HepG2 (cell line): ENCODE results near the gene TRPV2. TPM values are rescaled to one million over a fixed set of nuclear protein-coding genes. Genes with fewer than 3 reads are reported as not detected.

Experiments used
- CEBPB ChIP-seq: IDR thresholded peaks from 2 replicates; pipeline ENCODE4 v1.6.1; 2011; ENCODE audit warnings: low read depth, low read length, improper control_type of control experiment, borderline replicate concordance
- CHD2 ChIP-seq: IDR thresholded peaks from 2 replicates; pipeline ENCODE4 v1.6.1; 2011; ENCODE audit warnings: low read depth, low read length, improper control_type of control experiment
- RFX5 ChIP-seq: IDR thresholded peaks from 2 replicates; pipeline ENCODE4 v1.6.1; 2011; ENCODE audit warnings: low read depth, low read length, improper control_type of control experiment
- RORA ChIP-seq: sonication (generic); formaldehyde crosslinking; IDR thresholded peaks from 2 replicates; pipeline ENCODE4 v1.5.0; 2020; ENCODE audit warnings: mild to moderate bottlenecking, missing genetic modification reagents, moderate library complexity
- THYN1 ChIP-seq: sonication (generic); formaldehyde crosslinking; IDR thresholded peaks from 2 replicates; pipeline ENCODE4 v1.8.1; 2023; ENCODE audit warnings: low read depth, mild to moderate bottlenecking, moderate library complexity, missing genetic modification reagents, borderline replicate concordance
- TMF1 ChIP-seq: sonication (generic); formaldehyde crosslinking; IDR thresholded peaks from 2 replicates; pipeline ENCODE4 v1.8.1; 2022; ENCODE audit warnings: low read depth, missing genetic modification reagents
- ZNF776 ChIP-seq: sonication (generic); formaldehyde crosslinking; IDR thresholded peaks from 2 replicates; pipeline ENCODE4 v1.4.0; 2020; ENCODE audit warnings: mild to moderate bottlenecking, missing genetic modification reagents
- polyA plus RNA-seq, 8 experiments: library from polyadenylated mRNA; depleted of rRNA in 3 of 8; stranded (reverse) in 7 of 8; unstranded in 1 of 8; fragments of >200 nt; fragmentation: Illumina TruSeq in 4 of 8; extraction: Trizol in 4 of 8; gene quantifications; 2 replicates each; pipeline versions ENCODE4 v1.2.1 to v1.2.3, GENCODE V29; 2011 to 2016; ENCODE audit warnings: low read depth in 4 of 8, missing spikeins in 1 of 8, mixed read lengths in 1 of 8; ENCODE audit not compliant: insufficient read depth in 1 of 8
- total RNA-seq, 5 experiments: library from RNA; depleted of rRNA; stranded (reverse); fragments of >200 nt; fragmentation: Illumina TruSeq; extraction: Trizol; gene quantifications; 2 replicates each; pipeline ENCODE4 v1.2.3, GENCODE V29; 2016; ENCODE audit warnings: low read depth in 1 of 5
- TF ChIP-seq, protein P1 (sequence below): sonication (generic); formaldehyde crosslinking; conservative IDR thresholded peaks from 2 replicates; pipeline ENCODE4 v1.4.0; 2020; ENCODE audit warnings: mild to moderate bottlenecking, missing genetic modification reagents, moderate library complexity
- TF ChIP-seq, protein P2 (sequence below): sonication (generic); formaldehyde crosslinking; IDR thresholded peaks from 2 replicates; pipeline ENCODE4 v1.4.0; 2020; ENCODE audit warnings: missing genetic modification reagents
- TF ChIP-seq, protein P3 (sequence below): sonication (generic); formaldehyde crosslinking; IDR thresholded peaks from 2 replicates; pipeline ENCODE4 v1.5.1; 2020; ENCODE audit warnings: missing genetic modification reagents, mild to moderate bottlenecking, borderline replicate concordance
- TF ChIP-seq, protein P4 (sequence below): IDR thresholded peaks from 2 replicates; pipeline ENCODE4 v1.6.1; 2016

Gene TRPV2
- total and polyA plus RNA-seq, 2 of the 13 experiments (the other 11 are each of a cell fraction or from before 2014, with no cell fraction given): 13.6 to 21.3 TPM

DNA sequence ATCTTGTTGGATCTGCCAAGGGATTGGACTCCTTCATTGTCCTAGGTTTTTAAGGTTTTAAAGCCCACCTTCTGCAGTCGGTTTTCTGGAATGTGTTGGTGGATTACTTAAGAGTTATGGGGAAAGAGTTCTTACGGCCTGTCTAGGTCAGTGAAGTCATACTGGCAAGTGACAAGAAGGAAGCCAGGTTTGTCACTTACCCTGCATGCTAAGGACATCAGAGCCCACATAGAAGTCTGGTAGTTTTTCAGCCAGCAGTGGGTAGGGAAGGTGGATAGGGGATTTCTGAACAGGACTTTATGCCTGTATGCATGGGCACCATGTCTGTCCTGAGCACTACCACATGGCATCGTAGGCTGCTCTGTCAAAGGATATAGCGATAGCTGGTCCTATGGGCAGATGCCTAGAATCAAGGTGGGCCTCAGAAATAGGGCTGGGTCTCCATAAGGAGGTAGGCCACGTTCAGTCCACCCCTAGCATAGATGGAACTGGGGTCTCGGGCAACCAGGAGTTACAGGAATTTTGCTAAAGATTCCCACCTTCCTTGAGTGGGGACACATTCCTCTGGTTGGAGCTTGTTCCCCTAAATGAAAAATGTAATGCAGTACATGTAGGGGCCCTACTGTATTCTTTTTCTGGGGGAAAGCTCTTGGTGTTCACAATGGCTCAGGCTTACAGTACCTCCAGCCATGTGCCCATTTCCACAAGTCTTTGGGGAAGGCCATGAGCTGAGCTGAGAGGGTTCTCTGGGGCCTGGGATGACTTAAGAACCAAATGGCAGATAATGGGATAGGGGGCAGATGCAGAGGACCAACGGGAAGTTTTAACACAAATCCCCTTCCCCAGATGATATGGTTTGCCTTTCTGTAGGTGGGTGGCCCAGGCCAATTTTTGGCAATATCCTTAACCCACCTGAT lies 27.5 kb downstream of the TRPV2 start (continued):
- TF ChIP-seq, protein P1, sequence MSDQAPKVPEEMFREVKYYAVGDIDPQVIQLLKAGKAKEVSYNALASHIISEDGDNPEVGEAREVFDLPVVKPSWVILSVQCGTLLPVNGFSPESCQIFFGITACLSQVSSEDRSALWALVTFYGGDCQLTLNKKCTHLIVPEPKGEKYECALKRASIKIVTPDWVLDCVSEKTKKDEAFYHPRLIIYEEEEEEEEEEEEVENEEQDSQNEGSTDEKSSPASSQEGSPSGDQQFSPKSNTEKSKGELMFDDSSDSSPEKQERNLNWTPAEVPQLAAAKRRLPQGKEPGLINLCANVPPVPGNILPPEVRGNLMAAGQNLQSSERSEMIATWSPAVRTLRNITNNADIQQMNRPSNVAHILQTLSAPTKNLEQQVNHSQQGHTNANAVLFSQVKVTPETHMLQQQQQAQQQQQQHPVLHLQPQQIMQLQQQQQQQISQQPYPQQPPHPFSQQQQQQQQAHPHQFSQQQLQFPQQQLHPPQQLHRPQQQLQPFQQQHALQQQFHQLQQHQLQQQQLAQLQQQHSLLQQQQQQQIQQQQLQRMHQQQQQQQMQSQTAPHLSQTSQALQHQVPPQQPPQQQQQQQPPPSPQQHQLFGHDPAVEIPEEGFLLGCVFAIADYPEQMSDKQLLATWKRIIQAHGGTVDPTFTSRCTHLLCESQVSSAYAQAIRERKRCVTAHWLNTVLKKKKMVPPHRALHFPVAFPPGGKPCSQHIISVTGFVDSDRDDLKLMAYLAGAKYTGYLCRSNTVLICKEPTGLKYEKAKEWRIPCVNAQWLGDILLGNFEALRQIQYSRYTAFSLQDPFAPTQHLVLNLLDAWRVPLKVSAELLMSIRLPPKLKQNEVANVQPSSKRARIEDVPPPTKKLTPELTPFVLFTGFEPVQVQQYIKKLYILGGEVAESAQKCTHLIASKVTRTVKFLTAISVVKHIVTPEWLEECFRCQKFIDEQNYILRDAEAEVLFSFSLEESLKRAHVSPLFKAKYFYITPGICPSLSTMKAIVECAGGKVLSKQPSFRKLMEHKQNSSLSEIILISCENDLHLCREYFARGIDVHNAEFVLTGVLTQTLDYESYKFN (CRISPR knock-in tag): no peak
- TF ChIP-seq, protein P2, sequence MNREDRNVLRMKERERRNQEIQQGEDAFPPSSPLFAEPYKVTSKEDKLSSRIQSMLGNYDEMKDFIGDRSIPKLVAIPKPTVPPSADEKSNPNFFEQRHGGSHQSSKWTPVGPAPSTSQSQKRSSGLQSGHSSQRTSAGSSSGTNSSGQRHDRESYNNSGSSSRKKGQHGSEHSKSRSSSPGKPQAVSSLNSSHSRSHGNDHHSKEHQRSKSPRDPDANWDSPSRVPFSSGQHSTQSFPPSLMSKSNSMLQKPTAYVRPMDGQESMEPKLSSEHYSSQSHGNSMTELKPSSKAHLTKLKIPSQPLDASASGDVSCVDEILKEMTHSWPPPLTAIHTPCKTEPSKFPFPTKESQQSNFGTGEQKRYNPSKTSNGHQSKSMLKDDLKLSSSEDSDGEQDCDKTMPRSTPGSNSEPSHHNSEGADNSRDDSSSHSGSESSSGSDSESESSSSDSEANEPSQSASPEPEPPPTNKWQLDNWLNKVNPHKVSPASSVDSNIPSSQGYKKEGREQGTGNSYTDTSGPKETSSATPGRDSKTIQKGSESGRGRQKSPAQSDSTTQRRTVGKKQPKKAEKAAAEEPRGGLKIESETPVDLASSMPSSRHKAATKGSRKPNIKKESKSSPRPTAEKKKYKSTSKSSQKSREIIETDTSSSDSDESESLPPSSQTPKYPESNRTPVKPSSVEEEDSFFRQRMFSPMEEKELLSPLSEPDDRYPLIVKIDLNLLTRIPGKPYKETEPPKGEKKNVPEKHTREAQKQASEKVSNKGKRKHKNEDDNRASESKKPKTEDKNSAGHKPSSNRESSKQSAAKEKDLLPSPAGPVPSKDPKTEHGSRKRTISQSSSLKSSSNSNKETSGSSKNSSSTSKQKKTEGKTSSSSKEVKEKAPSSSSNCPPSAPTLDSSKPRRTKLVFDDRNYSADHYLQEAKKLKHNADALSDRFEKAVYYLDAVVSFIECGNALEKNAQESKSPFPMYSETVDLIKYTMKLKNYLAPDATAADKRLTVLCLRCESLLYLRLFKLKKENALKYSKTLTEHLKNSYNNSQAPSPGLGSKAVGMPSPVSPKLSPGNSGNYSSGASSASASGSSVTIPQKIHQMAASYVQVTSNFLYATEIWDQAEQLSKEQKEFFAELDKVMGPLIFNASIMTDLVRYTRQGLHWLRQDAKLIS: no peak; the same call in 1 of the 2 replicates
- TF ChIP-seq CEBPB (no peak), RORA (CRISPR knock-in tag) (no peak), THYN1 (no peak), CHD2 (no peak), ZNF776 (CRISPR knock-in tag) (no peak), TMF1 (CRISPR knock-in tag) (peak; percentile 14; the same call in 1 of the 2 replicates), RFX5 (no peak)
- TF ChIP-seq, protein P3, sequence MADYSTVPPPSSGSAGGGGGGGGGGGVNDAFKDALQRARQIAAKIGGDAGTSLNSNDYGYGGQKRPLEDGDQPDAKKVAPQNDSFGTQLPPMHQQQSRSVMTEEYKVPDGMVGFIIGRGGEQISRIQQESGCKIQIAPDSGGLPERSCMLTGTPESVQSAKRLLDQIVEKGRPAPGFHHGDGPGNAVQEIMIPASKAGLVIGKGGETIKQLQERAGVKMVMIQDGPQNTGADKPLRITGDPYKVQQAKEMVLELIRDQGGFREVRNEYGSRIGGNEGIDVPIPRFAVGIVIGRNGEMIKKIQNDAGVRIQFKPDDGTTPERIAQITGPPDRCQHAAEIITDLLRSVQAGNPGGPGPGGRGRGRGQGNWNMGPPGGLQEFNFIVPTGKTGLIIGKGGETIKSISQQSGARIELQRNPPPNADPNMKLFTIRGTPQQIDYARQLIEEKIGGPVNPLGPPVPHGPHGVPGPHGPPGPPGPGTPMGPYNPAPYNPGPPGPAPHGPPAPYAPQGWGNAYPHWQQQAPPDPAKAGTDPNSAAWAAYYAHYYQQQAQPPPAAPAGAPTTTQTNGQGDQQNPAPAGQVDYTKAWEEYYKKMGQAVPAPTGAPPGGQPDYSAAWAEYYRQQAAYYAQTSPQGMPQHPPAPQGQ (CRISPR knock-in tag): no peak
- TF ChIP-seq, protein P4, sequence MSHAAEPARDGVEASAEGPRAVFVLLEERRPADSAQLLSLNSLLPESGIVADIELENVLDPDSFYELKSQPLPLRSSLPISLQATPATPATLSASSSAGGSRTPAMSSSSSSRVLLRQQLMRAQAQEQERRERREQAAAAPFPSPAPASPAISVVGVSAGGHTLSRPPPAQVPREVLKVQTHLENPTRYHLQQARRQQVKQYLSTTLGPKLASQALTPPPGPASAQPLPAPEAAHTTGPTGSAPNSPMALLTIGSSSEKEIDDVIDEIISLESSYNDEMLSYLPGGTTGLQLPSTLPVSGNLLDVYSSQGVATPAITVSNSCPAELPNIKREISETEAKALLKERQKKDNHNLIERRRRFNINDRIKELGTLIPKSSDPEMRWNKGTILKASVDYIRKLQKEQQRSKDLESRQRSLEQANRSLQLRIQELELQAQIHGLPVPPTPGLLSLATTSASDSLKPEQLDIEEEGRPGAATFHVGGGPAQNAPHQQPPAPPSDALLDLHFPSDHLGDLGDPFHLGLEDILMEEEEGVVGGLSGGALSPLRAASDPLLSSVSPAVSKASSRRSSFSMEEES: no peak
